ENCODE data around the gene KIRREL3.

KIRREL3 gene

DNA sequence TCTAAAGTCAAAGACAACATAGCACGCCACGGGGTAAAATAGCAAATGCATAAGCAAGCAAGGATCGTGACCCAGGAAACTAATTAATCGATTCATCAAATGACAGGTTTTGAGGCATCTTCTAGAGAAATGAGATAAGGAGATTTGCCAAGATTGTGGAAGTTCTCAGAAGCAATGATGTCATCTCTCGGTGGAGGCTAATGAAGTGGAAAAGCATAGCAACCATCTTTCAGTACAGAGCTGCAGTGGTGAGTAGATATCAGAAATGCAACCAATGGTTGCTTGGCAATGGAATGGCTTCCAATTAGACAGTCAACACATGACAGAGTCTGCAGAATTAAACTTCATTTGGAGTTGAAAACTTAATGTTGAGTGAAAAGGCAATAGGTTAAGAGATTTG is 116.0 kb downstream of the KIRREL3 start:
- H4K5ac ChIP-seq (ENCODE audit: low read length), result no peak overlapping the region
- no peak overlapping the region for H3K9ac ChIP-seq (ENCODE audit: low read length)
- no peak overlapping the region for H2BK120ac ChIP-seq (ENCODE audit: low read depth, low read length)
- no peak overlapping the region for H3K56ac ChIP-seq (ENCODE audit: low read length)
- no CpG with 5 or more reads among the region's 5 CpGs for WGBS (ENCODE audit: extremely low coverage, insufficient coverage, low lambda C conversion rate)
- H3K18ac ChIP-seq (ENCODE audit: low read length), result no peak overlapping the region
- no peaks in the 10 kb centered on the region for H3K79me2 ChIP-seq (ENCODE audit: control insufficient read depth, insufficient read depth, low read length)
- no peak overlapping the region for H4K8ac ChIP-seq (ENCODE audit: low read depth, low read length)
- H2BK5ac ChIP-seq (ENCODE audit: low read length), result no peak overlapping the region
- no peak overlapping the region for H3K23ac ChIP-seq (ENCODE audit: low read length)
- H2BK15ac ChIP-seq (replicated peaks; ENCODE audit: low read depth), result no peak overlapping the region
- H3K4ac ChIP-seq (ENCODE audit: low read depth, low read length), result no peak overlapping the region
- H3K4me1 ChIP-seq (ENCODE audit: control insufficient read depth, low read depth, low read length), result no peaks in the 10 kb centered on the region
- no peaks in the 10 kb centered on the region for H3K79me1 ChIP-seq (ENCODE audit: low read length)
- no peak overlapping the region for H2AK5ac ChIP-seq (ENCODE audit: low read length)
- H3K27me3 ChIP-seq (ENCODE audit: insufficient read depth, low read length, poor library complexity), result no peaks in the 10 kb centered on the region
- DNase-seq, result no peak
- no peak overlapping the region for H3K27ac ChIP-seq (ENCODE audit: low read depth, low read length)
- no peaks in the 10 kb centered on the region for H3K36me3 ChIP-seq (ENCODE audit: control insufficient read depth, insufficient read depth, low read length)
- H3K4me3 ChIP-seq (ENCODE audit: low read length), result no peak overlapping the region
- no peak overlapping the region for H3K4me2 ChIP-seq (ENCODE audit: low read length)

DNA sequence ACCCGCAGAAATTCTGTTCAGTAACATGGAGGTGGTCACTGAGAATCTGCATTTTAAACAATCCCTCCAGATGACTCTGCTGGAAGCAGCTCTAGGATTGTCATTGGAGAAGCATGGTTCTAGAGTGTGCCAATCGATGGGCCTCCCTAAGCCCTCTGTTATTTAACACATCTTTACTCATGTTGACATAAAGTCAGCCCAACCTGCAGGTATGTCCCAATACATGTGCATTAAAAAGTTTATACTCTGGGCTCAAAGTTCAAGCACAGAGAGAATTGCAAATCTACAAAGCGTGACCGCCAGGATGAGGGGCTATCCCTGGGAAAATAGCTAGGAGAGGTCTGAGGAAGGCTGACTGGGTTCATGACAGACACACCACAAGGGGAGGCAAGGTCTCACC is 116.4 kb downstream of the KIRREL3 start:
- DNase-seq, result no peak
- no peaks in the 10 kb centered on the region for H3K79me2 ChIP-seq (ENCODE audit: control insufficient read depth, insufficient read depth, low read length)
- H3K18ac ChIP-seq (ENCODE audit: low read length), result no peak overlapping the region
- H3K56ac ChIP-seq (ENCODE audit: low read length), result no peak overlapping the region
- no peaks in the 10 kb centered on the region for H3K4me1 ChIP-seq (ENCODE audit: control insufficient read depth, low read depth, low read length)
- H3K4me2 ChIP-seq (ENCODE audit: low read length), result no peak overlapping the region
- H2BK120ac ChIP-seq (ENCODE audit: low read depth, low read length), result no peak overlapping the region
- H4K8ac ChIP-seq (ENCODE audit: low read depth, low read length), result no peak overlapping the region
- H3K27ac ChIP-seq (ENCODE audit: low read depth, low read length), result no peak overlapping the region
- no peaks in the 10 kb centered on the region for H3K79me1 ChIP-seq (ENCODE audit: low read length)
- no peak overlapping the region for H2BK15ac ChIP-seq (replicated peaks; ENCODE audit: low read depth)
- no peak overlapping the region for H3K9ac ChIP-seq (ENCODE audit: low read length)
- H2AK5ac ChIP-seq (ENCODE audit: low read length), result no peak overlapping the region
- no CpG with 5 or more reads among the region's 4 CpGs for WGBS (ENCODE audit: extremely low coverage, insufficient coverage, low lambda C conversion rate)
- no peaks in the 10 kb centered on the region for H3K27me3 ChIP-seq (ENCODE audit: insufficient read depth, low read length, poor library complexity)
- H4K5ac ChIP-seq (ENCODE audit: low read length), result no peak overlapping the region
- H2BK5ac ChIP-seq (ENCODE audit: low read length), result no peak overlapping the region
- H3K4ac ChIP-seq (ENCODE audit: low read depth, low read length), result no peak overlapping the region
- H3K4me3 ChIP-seq (ENCODE audit: low read length), result no peak overlapping the region
- no peaks in the 10 kb centered on the region for H3K36me3 ChIP-seq (ENCODE audit: control insufficient read depth, insufficient read depth, low read length)
- no peak overlapping the region for H3K23ac ChIP-seq (ENCODE audit: low read length)

DNA sequence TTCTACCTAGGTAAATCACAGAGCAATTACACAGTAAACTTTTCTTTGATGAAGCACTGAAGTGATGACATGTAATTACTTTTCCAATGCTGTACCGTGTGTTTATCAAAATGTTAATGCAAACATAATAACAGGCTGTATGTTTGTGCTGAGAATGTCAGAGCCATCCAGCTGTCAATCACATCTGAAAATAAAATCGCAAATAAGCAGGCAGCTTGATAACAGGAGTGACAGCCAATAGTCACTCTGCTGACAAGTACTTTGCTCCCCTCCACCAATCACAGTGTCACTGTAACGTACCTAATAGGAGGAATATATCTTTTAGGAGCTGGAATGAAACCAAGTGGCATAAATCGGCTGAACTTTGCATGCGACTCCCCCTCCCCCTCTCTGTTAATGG is 119.7 kb downstream of the KIRREL3 start:
- no CpG with 5 or more reads among the region's 5 CpGs for WGBS (ENCODE audit: extremely low coverage, insufficient coverage, low lambda C conversion rate)
- Histone ChIP-seq H2BK120ac (ENCODE audit: low read depth, low read length) (no peak overlapping the region), H3K27ac (ENCODE audit: low read depth, low read length) (no peak overlapping the region), H3K79me2 (ENCODE audit: control insufficient read depth, insufficient read depth, low read length) (no peaks in the 10 kb centered on the region), H2AK5ac (ENCODE audit: low read length) (no peak overlapping the region), H3K9ac (ENCODE audit: low read length) (no peak overlapping the region), H2BK5ac (ENCODE audit: low read length) (no peak overlapping the region), H2BK15ac (replicated peaks; ENCODE audit: low read depth) (no peak overlapping the region), H3K4ac (ENCODE audit: low read depth, low read length) (no peak overlapping the region), H3K56ac (ENCODE audit: low read length) (no peak overlapping the region), H3K4me3 (ENCODE audit: low read length) (no peak overlapping the region), H3K36me3 (ENCODE audit: control insufficient read depth, insufficient read depth, low read length) (no peaks in the 10 kb centered on the region), H3K18ac (ENCODE audit: low read length) (no peak overlapping the region), H3K4me2 (ENCODE audit: low read length) (no peak overlapping the region), H3K4me1 (ENCODE audit: control insufficient read depth, low read depth, low read length) (no peaks in the 10 kb centered on the region), H4K8ac (ENCODE audit: low read depth, low read length) (no peak overlapping the region), H3K27me3 (ENCODE audit: insufficient read depth, low read length, poor library complexity) (no peaks in the 10 kb centered on the region), H4K5ac (ENCODE audit: low read length) (no peak overlapping the region), H3K79me1 (ENCODE audit: low read length) (no peaks in the 10 kb centered on the region), H3K23ac (ENCODE audit: low read length) (no peak overlapping the region)
- no peak for DNase-seq

DNA sequence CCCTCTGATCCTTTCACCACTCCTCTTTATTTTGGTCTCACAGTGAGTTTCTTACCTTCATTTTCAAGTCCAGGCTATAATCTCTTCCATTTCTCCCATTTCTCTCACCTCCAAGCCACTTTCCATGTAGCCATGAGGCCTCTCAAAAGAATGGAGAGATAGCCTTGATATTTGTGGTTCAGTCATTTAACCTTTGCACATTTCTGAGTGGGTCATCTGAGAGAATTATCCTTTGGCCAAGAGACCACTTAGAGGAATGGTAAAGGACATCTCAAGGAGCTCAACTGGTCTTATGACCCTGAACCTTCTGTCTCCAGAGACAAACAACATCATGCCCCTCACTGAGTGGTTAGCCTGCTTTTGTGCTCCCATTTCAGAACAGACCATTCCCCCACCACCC is 121.1 kb downstream of the KIRREL3 start:
- H3K27ac ChIP-seq (ENCODE audit: low read depth, low read length), result no peak overlapping the region
- no peak overlapping the region for H2BK120ac ChIP-seq (ENCODE audit: low read depth, low read length)
- H3K27me3 ChIP-seq (ENCODE audit: insufficient read depth, low read length, poor library complexity), result no peaks in the 10 kb centered on the region

DNA sequence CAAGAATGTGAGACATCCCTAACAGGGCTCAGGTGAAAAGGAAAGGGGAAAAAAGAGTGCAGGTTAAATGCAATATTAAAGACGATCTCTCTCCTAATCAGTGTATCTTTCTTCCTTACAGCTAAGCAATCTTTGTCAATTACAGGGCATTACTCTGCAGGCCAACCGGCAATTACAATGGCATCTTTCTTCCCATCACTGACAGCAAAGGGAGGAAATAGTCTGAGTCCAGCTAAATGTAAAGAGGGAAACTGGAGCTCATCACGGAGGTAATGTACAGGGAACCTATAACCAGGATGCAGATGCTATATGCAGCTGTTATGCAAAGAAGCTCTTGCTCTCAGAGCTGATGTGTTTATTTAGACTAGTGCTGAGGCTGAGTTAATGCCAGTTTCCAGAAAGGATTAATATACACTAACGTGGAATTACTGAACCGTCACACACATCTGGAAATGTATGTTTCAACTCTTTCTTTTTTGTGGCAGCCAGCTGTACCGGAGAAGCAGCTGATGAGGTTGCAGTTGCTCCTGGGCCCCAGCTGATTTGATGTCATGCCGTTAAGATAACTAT is 121.6 kb downstream of the KIRREL3 start:
- H2BK15ac ChIP-seq (replicated peaks; ENCODE audit: low read depth), result no peak overlapping the region
- no peak overlapping the region for H2BK5ac ChIP-seq (ENCODE audit: low read length)
- no peak overlapping the region for H3K9ac ChIP-seq (ENCODE audit: low read length)
- H3K4me3 ChIP-seq (ENCODE audit: low read length), result no peak overlapping the region
- WGBS (ENCODE audit: extremely low coverage, insufficient coverage, low lambda C conversion rate), result no CpG with 5 or more reads among the region's 7 CpGs
- no peaks in the 10 kb centered on the region for H3K79me2 ChIP-seq (ENCODE audit: control insufficient read depth, insufficient read depth, low read length)
- H3K79me1 ChIP-seq (ENCODE audit: low read length), result no peaks in the 10 kb centered on the region
- DNase-seq, result no peak
- no peak overlapping the region for H3K56ac ChIP-seq (ENCODE audit: low read length)
- no peak overlapping the region for H3K4ac ChIP-seq (ENCODE audit: low read depth, low read length)
- H4K8ac ChIP-seq (ENCODE audit: low read depth, low read length), result no peak overlapping the region
- no peak overlapping the region for H2BK120ac ChIP-seq (ENCODE audit: low read depth, low read length)
- H3K36me3 ChIP-seq (ENCODE audit: control insufficient read depth, insufficient read depth, low read length), result no peaks in the 10 kb centered on the region
- no peak overlapping the region for H3K18ac ChIP-seq (ENCODE audit: low read length)
- H4K5ac ChIP-seq (ENCODE audit: low read length), result no peak overlapping the region
- no peak overlapping the region for H3K4me2 ChIP-seq (ENCODE audit: low read length)
- no peaks in the 10 kb centered on the region for H3K4me1 ChIP-seq (ENCODE audit: control insufficient read depth, low read depth, low read length)
- no peak overlapping the region for H3K27ac ChIP-seq (ENCODE audit: low read depth, low read length)
- no peaks in the 10 kb centered on the region for H3K27me3 ChIP-seq (ENCODE audit: insufficient read depth, low read length, poor library complexity)
- no peak overlapping the region for H2AK5ac ChIP-seq (ENCODE audit: low read length)
- H3K23ac ChIP-seq (ENCODE audit: low read length), result no peak overlapping the region

More for the DNA sequence above, 121.1 kb downstream of the KIRREL3 start:
- Histone ChIP-seq H3K56ac (ENCODE audit: low read length) (no peak overlapping the region), H2BK5ac (ENCODE audit: low read length) (no peak overlapping the region), H3K9ac (ENCODE audit: low read length) (no peak overlapping the region), H3K23ac (ENCODE audit: low read length) (no peak overlapping the region), H3K4me2 (ENCODE audit: low read length) (no peak overlapping the region), H3K79me1 (ENCODE audit: low read length) (no peaks in the 10 kb centered on the region), H3K79me2 (ENCODE audit: control insufficient read depth, insufficient read depth, low read length) (no peaks in the 10 kb centered on the region), H4K8ac (ENCODE audit: low read depth, low read length) (no peak overlapping the region), H3K18ac (ENCODE audit: low read length) (no peak overlapping the region), H2AK5ac (ENCODE audit: low read length) (no peak overlapping the region), H3K4ac (ENCODE audit: low read depth, low read length) (no peak overlapping the region), H4K5ac (ENCODE audit: low read length) (no peak overlapping the region), H3K4me1 (ENCODE audit: control insufficient read depth, low read depth, low read length) (no peaks in the 10 kb centered on the region), H2BK15ac (replicated peaks; ENCODE audit: low read depth) (no peak overlapping the region), H3K4me3 (ENCODE audit: low read length) (no peak overlapping the region), H3K36me3 (ENCODE audit: control insufficient read depth, insufficient read depth, low read length) (no peaks in the 10 kb centered on the region)
- no peak for DNase-seq

DNA sequence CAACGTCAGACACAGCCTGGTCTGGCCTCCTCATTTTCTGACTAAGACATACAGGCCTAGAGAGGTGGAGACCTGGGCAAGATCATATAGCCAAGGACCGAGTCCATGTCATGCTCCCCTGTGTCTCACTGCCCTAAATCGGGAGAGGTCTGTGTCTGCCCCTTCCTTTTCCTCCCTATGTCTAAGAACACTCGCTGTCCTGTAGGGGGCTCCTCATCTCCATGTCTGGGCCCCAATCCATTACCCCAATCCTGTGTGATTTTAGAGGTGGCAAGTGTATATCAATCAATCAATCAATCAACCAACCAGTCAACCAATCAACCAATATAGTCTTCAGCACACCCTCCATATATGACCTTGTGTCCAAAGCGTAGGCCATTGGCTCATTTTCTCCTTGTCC is 125.7 kb downstream of the KIRREL3 start:
- no peak overlapping the region for H3K27ac ChIP-seq (ENCODE audit: low read depth, low read length)
- no peak overlapping the region for H3K4me3 ChIP-seq (ENCODE audit: low read length)
- H3K56ac ChIP-seq (ENCODE audit: low read length), result no peak overlapping the region
- H3K36me3 ChIP-seq (ENCODE audit: control insufficient read depth, insufficient read depth, low read length), result no peaks in the 10 kb centered on the region
- no peak overlapping the region for H2BK15ac ChIP-seq (replicated peaks; ENCODE audit: low read depth)
- no peak overlapping the region for H3K23ac ChIP-seq (ENCODE audit: low read length)
- no peak overlapping the region for H2AK5ac ChIP-seq (ENCODE audit: low read length)
- H4K8ac ChIP-seq (ENCODE audit: low read depth, low read length), result no peak overlapping the region
- H3K27me3 ChIP-seq (ENCODE audit: insufficient read depth, low read length, poor library complexity), result no peaks in the 10 kb centered on the region
- no peak overlapping the region for H3K9ac ChIP-seq (ENCODE audit: low read length)
- H3K4me2 ChIP-seq (ENCODE audit: low read length), result no peak overlapping the region
- WGBS (ENCODE audit: extremely low coverage, insufficient coverage, low lambda C conversion rate), result no CpG with 5 or more reads among the region's 5 CpGs
- H2BK5ac ChIP-seq (ENCODE audit: low read length), result no peak overlapping the region
- no peak overlapping the region for H3K4ac ChIP-seq (ENCODE audit: low read depth, low read length)
- peak; percentile 37 for DNase-seq
- H3K79me1 ChIP-seq (ENCODE audit: low read length), result no peaks in the 10 kb centered on the region
- no peaks in the 10 kb centered on the region for H3K4me1 ChIP-seq (ENCODE audit: control insufficient read depth, low read depth, low read length)
- H4K5ac ChIP-seq (ENCODE audit: low read length), result no peak overlapping the region
- H3K18ac ChIP-seq (ENCODE audit: low read length), result no peak overlapping the region
- no peaks in the 10 kb centered on the region for H3K79me2 ChIP-seq (ENCODE audit: control insufficient read depth, insufficient read depth, low read length)
- H2BK120ac ChIP-seq (ENCODE audit: low read depth, low read length), result no peak overlapping the region
